Activated CD4-positive, alpha-beta memory T cell treated with anti-CD3 and anti-CD28 coated beads, Interleukin-2, amount 10 ng/mL, durations not matched to agents 7 days and 5 days (primary cell): ENCODE results near the gene DBT. TPM values are rescaled to one million over a fixed set of nuclear protein-coding genes. Genes with fewer than 3 reads are reported as not detected.
"Not testable (repeated sequence)": the region's sequence is repeated elsewhere in the genome, so short reads cannot be mapped to it uniquely, and the experiment has no call there.

ENCODE experiments used
- CTCF ChIA-PET: fragments of 350-600 bp; sonication (Branson Sonifier 250); formaldehyde crosslinking; loops from one replicate; lab custom pipeline; 2021; ENCODE audit warnings: antibody characterized with exemption, inconsistent platforms; lab: Charles Lee
- POLR2A ChIA-PET: fragments of 350-600 bp; sonication (Branson Sonifier 250); formaldehyde crosslinking; loops from one replicate; lab custom pipeline; 2021; ENCODE audit warnings: antibody characterized with exemption; lab: Charles Lee
- DNase-seq: peaks from one replicate; pipeline ENCODE4 v3.0.0-alpha.2; 2020
- H3K27ac Mint-ChIP-seq: one replicate; pipeline ENCODE4 v1.8.0; 2021; ENCODE audit warnings: mild to moderate bottlenecking, mixed read lengths
- H3K27me3 Mint-ChIP-seq: one replicate; pipeline ENCODE4 v1.8.0; 2021; ENCODE audit warnings: mixed read lengths
- H3K36me3 Mint-ChIP-seq: one replicate; pipeline ENCODE4 v1.8.0; 2021; ENCODE audit warnings: low read depth, mixed read lengths
- H3K4me1 Mint-ChIP-seq: one replicate; pipeline ENCODE4 v1.8.0; 2021; ENCODE audit warnings: mixed read lengths
- H3K4me3 Mint-ChIP-seq: one replicate; pipeline ENCODE4 v1.8.0; 2021; ENCODE audit warnings: mild to moderate bottlenecking, mixed read lengths
- H3K9me3 Mint-ChIP-seq: one replicate; pipeline ENCODE4 v1.8.0; 2021; ENCODE audit warnings: mixed read lengths
- total RNA-seq, 2 experiments: library from RNA; stranded (reverse); gene quantifications; one replicate each; pipeline ENCODE4 v1.2.3, GENCODE V29; 2021

Gene DBT
- total RNA-seq, 2 experiments from 2014 or later, result 12.1 to 12.9 TPM

- peaks cover 65% of the 10 kb centered on the region for H3K36me3 Mint-ChIP-seq
- H3K27me3 Mint-ChIP-seq, result no peaks in the 10 kb centered on the region
- H3K4me1 Mint-ChIP-seq, result peaks cover 54% of the 10 kb centered on the region
- peak overlapping the region; percentile 93 for H3K27ac Mint-ChIP-seq
- CTCF ChIA-PET, result interaction anchor here (0.9 to 2.8 kb wide), 8 partner anchors 17 to 229 kb away, joined by 3 to 21 read pairs (median 6); partner anchors contain the start of genes CDC14A, DBT, SASS6 and TRMT13
- H3K4me3 Mint-ChIP-seq, result peak overlapping the region; percentile 98
- POLR2A ChIA-PET, result interaction anchor here (0.7 to 7.5 kb wide), 22 partner anchors 10 to 628 kb away, joined by 3 to 96 read pairs (median 12); partner anchors contain the start of genes CDC14A, DBT, EXTL2 and SASS6
- peaks cover 8% of the 10 kb centered on the region for H3K9me3 Mint-ChIP-seq
- DNase-seq, result no peak
These were observed 17.6 kb upstream of the DBT start for GRCh38 chr1:100267284-100267683.

DNA sequence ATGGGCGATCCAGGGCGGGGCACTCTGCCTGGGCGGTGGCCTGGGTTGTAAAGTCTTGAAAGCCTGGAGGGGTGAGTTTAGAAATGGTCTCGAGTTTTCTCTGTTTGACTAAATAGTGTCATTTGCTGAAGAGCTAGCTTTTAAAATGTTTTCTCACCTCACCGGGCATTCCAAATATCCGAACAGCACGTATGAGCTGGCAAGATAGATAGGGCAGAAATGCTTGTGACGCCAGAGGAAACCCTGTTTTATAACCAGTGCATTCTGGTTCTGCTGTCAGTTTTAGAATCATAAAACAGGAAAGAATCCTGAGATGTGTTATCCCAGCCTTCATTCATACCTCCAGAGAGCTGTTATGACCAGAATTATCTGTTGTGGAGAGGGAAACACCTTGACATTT lies 17.1 kb upstream of the DBT start:
- ChIA-PET POLR2A (interaction anchor here (0.6 to 7.5 kb wide), 36 partner anchors 8 to 628 kb away, joined by 3 to 96 read pairs (median 5); partner anchors contain the start of genes CDC14A, DBT, EXTL2 and SASS6), CTCF (interaction anchor here (0.9 to 2.8 kb wide), 11 partner anchors 17 to 229 kb away, joined by 3 to 21 read pairs (median 4); partner anchors contain the start of genes CDC14A, DBT, SASS6 and TRMT13)
- DNase-seq, result peak; percentile 25
- H3K27ac Mint-ChIP-seq, result peak overlapping the region; percentile 93
- peak overlapping the region; percentile 98 for H3K4me3 Mint-ChIP-seq
- H3K4me1 Mint-ChIP-seq, result peaks cover 50% of the 10 kb centered on the region
- H3K36me3 Mint-ChIP-seq, result peaks cover 61% of the 10 kb centered on the region
- H3K9me3 Mint-ChIP-seq, result peaks cover 8% of the 10 kb centered on the region
- H3K27me3 Mint-ChIP-seq, result no peaks in the 10 kb centered on the region

DNA sequence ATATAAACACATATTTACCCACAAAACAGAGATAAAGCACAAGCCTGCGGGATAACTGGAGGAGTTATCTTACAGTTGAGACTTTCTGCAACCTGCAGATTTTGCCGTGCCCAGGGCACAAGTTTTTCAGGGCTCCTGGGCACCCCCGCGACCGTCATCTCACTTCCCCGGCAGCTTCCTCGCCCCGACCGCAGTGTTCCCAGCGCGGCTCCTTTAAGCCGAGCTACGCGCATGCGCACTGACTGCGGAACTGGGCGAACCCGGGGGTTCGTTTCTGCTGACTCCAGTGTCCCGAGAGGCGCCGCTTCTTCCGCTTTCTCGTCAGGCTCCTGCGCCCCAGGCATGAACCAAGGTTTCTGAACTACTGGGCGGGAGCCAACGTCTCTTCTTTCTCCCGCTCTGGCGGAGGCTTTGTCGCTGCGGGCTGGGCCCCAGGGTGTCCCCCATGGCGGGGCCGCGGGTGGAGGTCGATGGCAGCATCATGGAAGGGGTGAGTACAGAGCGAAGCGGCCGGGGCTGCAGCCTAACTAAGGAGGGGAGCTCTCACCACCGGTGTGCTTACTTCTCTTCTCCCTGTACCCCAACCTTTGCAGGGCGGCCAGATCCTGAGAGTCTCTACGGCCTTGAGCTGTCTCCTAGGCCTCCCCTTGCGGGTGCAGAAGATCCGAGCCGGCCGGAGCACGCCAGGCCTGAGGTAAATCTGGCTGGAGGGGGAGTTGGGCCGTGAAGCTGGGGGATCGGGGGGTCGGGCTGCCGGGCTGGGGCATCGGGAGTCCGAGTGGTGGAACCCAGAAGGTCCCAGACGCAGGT lies 16.5 kb upstream of the DBT start, which contains the start of gene RTCA:
Gene RTCA, plus strand, starts transcription at position 286 of the 810 bp plus-strand sequence. Its CDS starts 160 bp downstream, at position 446.
- peak; percentile 96 for DNase-seq
- ChIA-PET POLR2A (interaction anchor here (0.6 to 7.5 kb wide), 47 partner anchors 8 to 629 kb away, joined by 3 to 96 read pairs (median 5); partner anchors contain the start of genes CDC14A, DBT, EXTL2 and SASS6), CTCF (interaction anchor here (0.8 to 2.8 kb wide), 15 partner anchors 16 to 228 kb away, joined by 3 to 21 read pairs (median 4); partner anchors contain the start of genes CDC14A, DBT, SASS6 and TRMT13)
- Mint-ChIP-seq H3K27me3 (peaks cover 3% of the 10 kb centered on the region), H3K36me3 (peaks cover 55% of the 10 kb centered on the region), H3K4me3 (peak within 1 kb of the TSS; percentile 98), H3K27ac (peak within 1 kb of the TSS; percentile 93), H3K4me1 (peaks cover 45% of the 10 kb centered on the region), H3K9me3 (peaks cover 8% of the 10 kb centered on the region)

GRCh38 chr1:100265562-100265930 lies 15.9 kb upstream of the DBT start:
- peaks cover 41% of the 10 kb centered on the region for H3K4me1 Mint-ChIP-seq
- no peak for DNase-seq
- H3K9me3 Mint-ChIP-seq, result peaks cover 8% of the 10 kb centered on the region
- ChIA-PET POLR2A (interaction anchor here (0.7 to 7.5 kb wide), 38 partner anchors 9 to 445 kb away, joined by 3 to 96 read pairs (median 5); partner anchors contain the start of genes CDC14A, DBT, SASS6 and SLC35A3), CTCF (interaction anchor here (0.8 to 2.0 kb wide), 11 partner anchors 15 to 199 kb away, joined by 3 to 21 read pairs (median 4); partner anchors contain the start of genes CDC14A and DBT)
- peaks cover 3% of the 10 kb centered on the region for H3K27me3 Mint-ChIP-seq
- H3K36me3 Mint-ChIP-seq, result peaks cover 51% of the 10 kb centered on the region
- peak overlapping the region; percentile 93 for H3K27ac Mint-ChIP-seq
- peak overlapping the region; percentile 98 for H3K4me3 Mint-ChIP-seq

- POLR2A ChIA-PET, result interaction anchor here (1.1 to 7.5 kb wide), 2 partner anchors 14 kb away, joined by 3 to 96 read pairs; partner anchors contain the start of gene DBT
- H3K4me3 Mint-ChIP-seq, H3K9me3 Mint-ChIP-seq, CTCF ChIA-PET, H3K27me3 Mint-ChIP-seq, H3K27ac Mint-ChIP-seq, DNase-seq: not testable (repeated sequence)
- peaks cover 30% of the 10 kb centered on the region for H3K4me1 Mint-ChIP-seq
- H3K36me3 Mint-ChIP-seq, result peaks cover 40% of the 10 kb centered on the region
These were observed 14.4 kb upstream of the DBT start for GRCh38 chr1:100264081-100264480.

- no peak for DNase-seq
- ChIA-PET CTCF (interaction anchor here (1.2 kb wide), 1 partner anchor 14 kb away, joined by 3 read pairs; no protein-coding TSS in a partner anchor), POLR2A (no interaction called here)
- Mint-ChIP-seq H3K4me1 (peaks cover 10% of the 10 kb centered on the region), H3K27ac (no peak overlapping the region), H3K4me3 (no peak overlapping the region), H3K36me3 (peaks cover 21% of the 10 kb centered on the region), H3K9me3 (peaks cover 8% of the 10 kb centered on the region), H3K27me3 (peaks cover 3% of the 10 kb centered on the region)
These were observed 12.1 kb upstream of the DBT start for GRCh38 chr1:100261686-100262085.

GRCh38 chr1:100258427-100258826 lies 8.8 kb upstream of the DBT start:
- H3K4me1 Mint-ChIP-seq, H3K27ac Mint-ChIP-seq, H3K9me3 Mint-ChIP-seq, H3K4me3 Mint-ChIP-seq, DNase-seq, POLR2A ChIA-PET, H3K27me3 Mint-ChIP-seq, CTCF ChIA-PET, H3K36me3 Mint-ChIP-seq: not testable (repeated sequence)

DNA sequence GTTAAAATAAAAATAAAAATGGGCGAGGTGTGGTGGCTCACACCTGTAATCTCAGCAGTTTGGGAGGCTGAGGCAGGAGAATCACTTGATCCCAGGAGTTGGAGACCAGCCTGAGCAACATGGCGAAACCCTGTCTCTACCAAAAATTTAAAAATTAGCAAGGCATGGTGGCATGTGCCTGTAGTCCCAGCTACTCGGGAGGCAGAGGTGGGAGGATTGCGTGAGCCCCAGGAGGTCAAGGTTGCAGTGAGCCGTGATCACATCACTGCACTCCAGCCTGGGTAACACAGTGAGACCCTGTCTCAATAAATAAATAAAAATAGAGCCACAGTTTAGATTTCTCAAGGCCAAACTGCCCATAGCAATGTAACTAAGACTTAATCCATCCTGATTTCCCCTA lies 6.6 kb upstream of the DBT start:
- H3K9me3 Mint-ChIP-seq, H3K27me3 Mint-ChIP-seq, H3K4me1 Mint-ChIP-seq, H3K36me3 Mint-ChIP-seq, H3K27ac Mint-ChIP-seq, CTCF ChIA-PET, H3K4me3 Mint-ChIP-seq, DNase-seq: not testable (repeated sequence)
- POLR2A ChIA-PET, result interaction anchor here (1.4 to 1.6 kb wide), 2 partner anchors 9 to 11 kb away, joined by 4 read pairs; partner anchors contain the start of gene RTCA

DNA sequence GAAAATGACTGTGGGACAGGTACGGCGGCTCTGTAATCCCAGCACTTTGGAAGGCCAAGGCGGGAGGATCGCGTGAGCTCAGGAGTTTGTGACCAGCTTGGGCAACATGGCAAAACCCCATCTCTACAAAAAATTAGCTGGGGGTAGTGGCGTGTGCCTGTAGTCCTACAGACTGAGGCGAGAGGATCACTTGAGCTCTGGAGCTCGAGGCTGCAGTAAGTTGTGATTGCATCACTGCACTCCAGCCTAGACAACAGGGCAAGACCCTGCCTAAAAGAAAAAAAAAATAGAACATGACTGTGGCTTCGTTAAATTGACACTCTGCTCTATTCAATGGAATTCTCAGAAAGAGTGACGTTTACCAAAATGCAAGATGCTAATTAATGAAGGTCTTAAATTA lies 3.9 kb upstream of the DBT start:
- DNase-seq, result no peak
- Mint-ChIP-seq H3K27me3 (peaks cover 5% of the 10 kb centered on the region), H3K4me1 (peaks cover 2% of the 10 kb centered on the region), H3K9me3 (no peaks in the 10 kb centered on the region), H3K4me3 (no peak overlapping the region), H3K36me3 (no peaks in the 10 kb centered on the region), H3K27ac (no peak overlapping the region)
- CTCF ChIA-PET, result no interaction called here
- POLR2A ChIA-PET, result interaction anchor here (1.0 kb wide), 1 partner anchor 12 kb away, joined by 3 read pairs; the partner anchor contains the start of gene RTCA

DNA sequence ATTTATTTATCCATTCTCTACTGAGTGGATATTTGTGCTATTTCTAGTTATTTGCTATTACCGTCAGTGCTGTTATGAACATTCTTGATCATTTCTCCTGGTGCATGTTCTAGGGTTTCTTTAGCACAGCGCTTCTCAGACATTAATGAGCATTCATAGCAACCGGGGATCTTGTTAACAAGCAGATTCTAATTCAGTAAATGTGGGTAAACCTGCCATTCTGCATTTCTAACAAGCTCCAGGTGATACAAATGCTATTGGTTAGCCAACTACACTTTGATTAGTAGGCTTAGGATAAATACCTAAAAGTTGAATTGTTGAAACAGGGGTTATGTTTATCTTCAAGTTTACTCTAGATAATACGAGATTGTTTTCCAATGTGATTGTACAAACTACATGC lies 3.3 kb upstream of the DBT start:
- H3K36me3 Mint-ChIP-seq, result no peaks in the 10 kb centered on the region
- no peaks in the 10 kb centered on the region for H3K9me3 Mint-ChIP-seq
- H3K27me3 Mint-ChIP-seq, result peaks cover 5% of the 10 kb centered on the region
- POLR2A ChIA-PET, result interaction anchor here (1.0 kb wide), 1 partner anchor 13 kb away, joined by 3 read pairs; the partner anchor contains the start of gene RTCA
- no peak overlapping the region for H3K4me3 Mint-ChIP-seq
- no peak overlapping the region for H3K27ac Mint-ChIP-seq
- DNase-seq, result no peak
- H3K4me1 Mint-ChIP-seq, result peaks cover 2% of the 10 kb centered on the region
- CTCF ChIA-PET, result no interaction called here

DNA sequence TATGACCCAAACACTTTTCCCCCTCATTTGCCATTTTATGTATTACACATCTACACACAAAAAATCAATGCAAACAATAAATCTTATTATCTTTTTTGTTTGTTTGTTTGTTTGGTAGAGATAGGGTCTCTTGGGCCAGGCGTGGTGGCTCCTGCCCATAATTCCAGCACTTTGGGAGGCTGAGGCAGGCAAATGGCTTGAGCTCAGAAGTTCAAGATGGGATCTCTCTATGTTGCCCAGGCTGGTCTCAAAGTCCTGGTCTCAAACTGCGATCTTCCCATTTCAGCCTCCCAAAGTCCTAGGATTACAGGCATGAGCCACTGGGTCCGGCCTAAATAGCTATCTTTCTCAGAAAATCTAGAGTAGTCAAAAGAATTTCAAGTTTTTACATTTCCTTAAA lies 1.2 kb upstream of the DBT start:
- Mint-ChIP-seq H3K27me3 (peaks cover 3% of the 10 kb centered on the region), H3K4me1 (peaks cover 13% of the 10 kb centered on the region), H3K27ac (no peak overlapping the region), H3K36me3 (peaks cover 4% of the 10 kb centered on the region), H3K9me3 (no peaks in the 10 kb centered on the region), H3K4me3 (peak overlapping the region; percentile 19)
- ChIA-PET CTCF (interaction anchor here (1.6 to 1.8 kb wide), 2 partner anchors 16 to 208 kb away, joined by 6 to 7 read pairs; partner anchors contain the start of gene RTCA), POLR2A (interaction anchor here (1.0 to 5.3 kb wide), 3 partner anchors 13 to 118 kb away, joined by 3 to 96 read pairs (median 12); partner anchors contain the start of genes RTCA, SASS6 and TRMT13)
- no peak for DNase-seq

- POLR2A ChIA-PET, result interaction anchor here (0.9 to 5.3 kb wide), 8 partner anchors 13 to 213 kb away, joined by 3 to 96 read pairs (median 4); partner anchors contain the start of genes CDC14A, RTCA, SASS6 and TRMT13
- H3K27ac Mint-ChIP-seq, result no peak overlapping the region
- peaks cover 4% of the 10 kb centered on the region for H3K36me3 Mint-ChIP-seq
- peaks cover 2% of the 10 kb centered on the region for H3K27me3 Mint-ChIP-seq
- peak overlapping the region; percentile 19 for H3K4me3 Mint-ChIP-seq
- no peak for DNase-seq
- CTCF ChIA-PET, result interaction anchor here (1.5 to 1.8 kb wide), 3 partner anchors 16 to 209 kb away, joined by 6 to 7 read pairs (median 6); partner anchors contain the start of gene RTCA
- peaks cover 13% of the 10 kb centered on the region for H3K4me1 Mint-ChIP-seq
- H3K9me3 Mint-ChIP-seq, result no peaks in the 10 kb centered on the region
These were observed 630 bp upstream of the DBT start for GRCh38 chr1:100250264-100250663.
